Endothelial cell (in vitro differentiated cells): Measurements from ENCODE around the gene TBC1D22A. TPM values are rescaled to one million over a fixed set of nuclear protein-coding genes. Genes with fewer than 3 reads are reported as not detected.

Experiments used
- DNase-seq: peaks from one replicate; pipeline ENCODE4 v3.0.0; 2021; ENCODE audit warnings: low spot score
- H3K27ac Mint-ChIP-seq: one replicate; pipeline ENCODE4 v1.8.0; 2021; ENCODE audit warnings: mixed read lengths, inconsistent platforms; ENCODE audit not compliant: unreplicated experiment
- H3K27me3 Mint-ChIP-seq: one replicate; pipeline ENCODE4 v1.8.0; 2021; ENCODE audit warnings: mild to moderate bottlenecking, moderate library complexity, mixed read lengths, inconsistent platforms; ENCODE audit not compliant: unreplicated experiment
- H3K36me3 Mint-ChIP-seq: one replicate; pipeline ENCODE4 v1.8.0; 2021; ENCODE audit warnings: mild to moderate bottlenecking, low read depth, mixed read lengths, inconsistent platforms; ENCODE audit not compliant: unreplicated experiment
- H3K4me1 Mint-ChIP-seq: one replicate; pipeline ENCODE4 v1.8.0; 2021; ENCODE audit warnings: mild to moderate bottlenecking, mixed read lengths, inconsistent platforms; ENCODE audit not compliant: unreplicated experiment
- H3K4me3 Mint-ChIP-seq: one replicate; pipeline ENCODE4 v1.8.0; 2021; ENCODE audit warnings: mild to moderate bottlenecking, mixed read lengths, inconsistent platforms; ENCODE audit not compliant: unreplicated experiment
- H3K9me3 Mint-ChIP-seq: one replicate; pipeline ENCODE4 v1.8.0; 2021; ENCODE audit warnings: mixed read lengths, inconsistent platforms; ENCODE audit not compliant: unreplicated experiment
- total RNA-seq: library from RNA; stranded (reverse); fragmentation: NEBNext Ultra II Directional; extraction: Animal tissue kit (Norgen Biotek cat#: 25700); gene quantifications from one replicate; pipeline ENCODE4 v1.2.1, GENCODE V29; 2021; ENCODE audit not compliant: unreplicated experiment
- TF ChIP-seq, protein P1 (sequence below): fragments of 200-600 bp; sonication (generic); IDR thresholded peaks from one replicate; pipeline ENCODE4 v1.5.0; 2021; ENCODE audit warnings: antibody characterized with exemption; ENCODE audit not compliant: unreplicated experiment

The TBC1D22A gene
- total RNA-seq, 1 donor from 2014 or later: 25.3 TPM

DNA sequence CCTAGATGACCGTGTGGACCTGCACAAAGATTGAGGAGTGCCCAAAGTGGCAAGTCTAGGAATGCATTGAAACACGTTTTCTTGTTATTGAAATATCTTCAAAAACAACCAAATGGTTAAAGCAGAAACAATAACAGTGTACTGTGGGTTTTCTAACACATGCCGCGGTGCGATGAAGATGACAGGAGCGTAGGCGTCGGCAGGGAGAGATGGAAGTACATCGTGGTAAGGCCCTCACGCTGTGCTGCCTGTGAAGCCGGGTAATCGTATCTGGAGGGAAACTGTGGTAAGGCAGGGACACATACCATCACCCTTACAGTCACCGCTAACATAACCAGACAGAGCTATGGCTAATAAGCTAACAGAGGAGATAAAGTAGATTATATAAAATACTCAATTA, 261.4 kb downstream of the TBC1D22A start:
- no peaks in the 10 kb centered on the region for H3K4me1 Mint-ChIP-seq
- H3K27me3 Mint-ChIP-seq: peaks cover 7% of the 10 kb centered on the region

DNA sequence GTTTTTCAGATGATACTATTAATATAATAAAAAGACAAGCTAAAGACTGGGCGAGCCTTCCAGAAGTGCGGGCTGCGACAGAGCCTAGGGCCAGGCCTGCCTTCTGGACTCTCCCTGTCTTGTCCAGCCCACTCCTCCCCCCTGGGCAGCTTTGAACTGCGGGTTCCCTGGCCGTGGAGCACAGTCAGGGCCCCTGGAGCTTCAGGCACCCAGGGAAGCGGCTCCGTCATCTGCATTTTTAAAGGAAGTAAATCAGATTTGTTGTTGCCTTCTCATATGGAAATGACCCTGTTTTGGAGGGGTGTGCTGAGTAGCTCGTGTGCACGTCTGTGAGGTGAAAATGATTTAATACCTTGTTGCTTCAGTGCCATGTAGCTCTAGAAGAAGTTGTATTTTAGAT, 265.3 kb downstream of the TBC1D22A start:
- no peak for DNase-seq
- Mint-ChIP-seq H3K27me3 (peaks cover 2% of the 10 kb centered on the region), H3K9me3 (no peaks in the 10 kb centered on the region), H3K4me3 (no peak overlapping the region), H3K27ac (no peak overlapping the region), H3K36me3 (peaks cover 11% of the 10 kb centered on the region), H3K4me1 (no peaks in the 10 kb centered on the region)
- TF ChIP-seq, protein P1, sequence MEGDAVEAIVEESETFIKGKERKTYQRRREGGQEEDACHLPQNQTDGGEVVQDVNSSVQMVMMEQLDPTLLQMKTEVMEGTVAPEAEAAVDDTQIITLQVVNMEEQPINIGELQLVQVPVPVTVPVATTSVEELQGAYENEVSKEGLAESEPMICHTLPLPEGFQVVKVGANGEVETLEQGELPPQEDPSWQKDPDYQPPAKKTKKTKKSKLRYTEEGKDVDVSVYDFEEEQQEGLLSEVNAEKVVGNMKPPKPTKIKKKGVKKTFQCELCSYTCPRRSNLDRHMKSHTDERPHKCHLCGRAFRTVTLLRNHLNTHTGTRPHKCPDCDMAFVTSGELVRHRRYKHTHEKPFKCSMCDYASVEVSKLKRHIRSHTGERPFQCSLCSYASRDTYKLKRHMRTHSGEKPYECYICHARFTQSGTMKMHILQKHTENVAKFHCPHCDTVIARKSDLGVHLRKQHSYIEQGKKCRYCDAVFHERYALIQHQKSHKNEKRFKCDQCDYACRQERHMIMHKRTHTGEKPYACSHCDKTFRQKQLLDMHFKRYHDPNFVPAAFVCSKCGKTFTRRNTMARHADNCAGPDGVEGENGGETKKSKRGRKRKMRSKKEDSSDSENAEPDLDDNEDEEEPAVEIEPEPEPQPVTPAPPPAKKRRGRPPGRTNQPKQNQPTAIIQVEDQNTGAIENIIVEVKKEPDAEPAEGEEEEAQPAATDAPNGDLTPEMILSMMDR: no peak

More for the DNA sequence above, 261.4 kb downstream of the TBC1D22A start:
- no peak for DNase-seq
- TF ChIP-seq, protein P1: no peak
- Mint-ChIP-seq H3K9me3 (no peaks in the 10 kb centered on the region), H3K27ac (no peak overlapping the region), H3K4me3 (no peak overlapping the region), H3K36me3 (peaks cover 26% of the 10 kb centered on the region)

DNA sequence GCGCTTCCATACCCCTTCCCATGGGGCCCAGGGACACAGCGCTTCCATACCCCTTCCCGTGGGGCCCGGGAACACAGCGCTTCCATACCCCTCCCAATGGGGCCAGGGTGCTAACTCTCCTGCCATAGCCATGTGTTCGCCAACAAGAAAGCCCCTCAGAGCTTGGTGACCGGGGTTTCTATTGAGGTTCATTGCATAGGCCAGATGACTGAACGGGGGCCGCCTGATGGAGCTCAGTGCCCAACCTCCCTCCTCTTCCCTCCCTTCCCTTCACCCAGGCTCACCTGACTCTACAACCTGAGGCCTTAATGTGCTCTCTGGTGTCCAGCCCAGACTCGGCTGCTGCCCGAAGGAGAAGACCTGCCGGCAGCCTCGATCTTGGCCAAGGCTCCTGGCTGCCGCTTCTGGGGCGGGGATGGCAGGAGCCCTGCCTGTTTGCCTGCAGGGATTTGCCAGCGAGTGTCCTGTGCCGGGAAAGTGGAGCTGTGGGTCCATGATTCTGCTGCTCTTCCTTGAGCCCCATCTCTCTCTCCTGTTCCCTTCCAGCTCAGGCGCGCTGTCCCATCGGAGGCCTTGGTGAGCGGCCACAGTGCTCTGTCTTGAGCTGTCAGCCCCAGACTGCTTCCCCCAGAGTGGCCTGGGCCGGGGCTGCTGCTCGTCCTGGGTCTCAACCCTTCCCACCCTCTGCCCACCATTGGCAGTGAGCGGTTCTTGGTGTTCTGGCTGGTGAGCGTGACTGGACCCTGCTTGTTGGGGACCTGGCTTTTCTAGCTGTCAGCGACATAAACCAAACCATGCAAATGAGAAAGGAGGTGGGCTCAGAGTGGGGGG, 267.0 kb downstream of the TBC1D22A start:
- no peak overlapping the region for H3K27ac Mint-ChIP-seq
- TF ChIP-seq, protein P1: no peak
- peaks cover 7% of the 10 kb centered on the region for H3K36me3 Mint-ChIP-seq
- H3K4me1 Mint-ChIP-seq: no peaks in the 10 kb centered on the region
- peaks cover 6% of the 10 kb centered on the region for H3K27me3 Mint-ChIP-seq
- no peak for DNase-seq
- H3K4me3 Mint-ChIP-seq: no peak overlapping the region
- H3K9me3 Mint-ChIP-seq: no peaks in the 10 kb centered on the region

DNA sequence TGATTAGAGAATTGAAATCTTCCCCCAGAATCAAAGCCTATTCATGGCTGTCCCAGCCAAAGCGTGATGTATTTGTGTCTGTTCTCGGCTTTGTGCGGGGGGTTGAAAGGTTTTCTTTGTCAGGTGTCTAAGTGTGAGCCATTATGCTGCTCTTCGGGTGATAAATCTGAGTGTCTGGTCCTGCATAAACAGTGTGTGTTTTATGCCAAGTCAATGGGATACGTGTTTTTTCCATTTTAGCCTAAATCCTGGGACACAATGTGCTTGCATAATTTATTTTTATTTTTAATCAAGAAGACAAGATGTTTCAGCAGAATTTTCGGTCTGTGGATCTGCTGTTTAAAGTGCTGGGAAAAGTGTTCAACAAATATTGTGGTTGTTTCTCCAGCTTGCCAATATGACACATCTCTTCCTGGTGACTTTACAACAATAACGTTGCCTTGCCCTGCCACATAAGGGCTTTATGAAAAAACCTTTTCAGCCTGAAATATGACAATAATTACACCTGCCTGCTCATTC, 267.8 kb downstream of the TBC1D22A start:
- no peak for DNase-seq
- Mint-ChIP-seq H3K36me3 (peaks cover 7% of the 10 kb centered on the region), H3K4me1 (no peaks in the 10 kb centered on the region), H3K27me3 (peaks cover 7% of the 10 kb centered on the region), H3K9me3 (no peaks in the 10 kb centered on the region), H3K4me3 (no peak overlapping the region), H3K27ac (no peak overlapping the region)
- TF ChIP-seq, protein P1: no peak

DNA sequence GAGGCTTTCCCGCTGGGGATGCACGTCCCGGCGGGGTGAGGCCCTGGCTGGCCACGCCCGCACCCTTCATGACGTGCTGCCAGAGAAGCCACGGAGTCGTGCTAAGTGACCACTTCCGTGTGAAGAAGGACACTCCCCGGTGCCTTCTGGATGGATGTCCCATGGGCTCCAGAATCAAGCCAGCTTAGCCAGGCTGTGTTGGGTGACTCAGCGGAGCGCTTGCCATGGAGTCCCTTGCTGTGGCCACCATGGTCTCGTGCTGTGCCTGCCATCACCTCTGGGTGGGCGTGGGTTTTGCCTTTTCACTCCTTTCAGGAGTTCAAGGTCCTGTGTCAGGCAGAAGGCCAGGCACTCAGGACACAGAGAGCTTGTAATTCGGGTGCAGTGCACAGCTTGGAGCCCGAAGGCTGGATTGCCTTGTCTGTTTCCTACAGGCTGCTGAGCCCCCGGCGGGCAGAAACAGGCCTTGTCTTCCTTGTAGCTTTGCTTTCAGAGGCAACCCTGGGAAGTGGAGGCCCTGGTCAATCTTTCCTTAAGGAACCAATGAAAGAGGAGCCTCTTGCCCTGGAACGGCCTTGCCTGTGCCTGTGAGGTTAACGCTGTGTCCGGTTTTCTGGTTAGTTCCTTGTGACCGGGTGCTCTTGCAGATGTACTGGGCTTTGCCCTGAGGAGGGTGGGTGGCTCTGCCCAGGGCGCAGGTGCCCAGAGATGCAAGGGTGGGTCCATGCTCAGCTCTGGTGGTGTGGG, 268.6 kb downstream of the TBC1D22A start:
- peaks cover 7% of the 10 kb centered on the region for H3K36me3 Mint-ChIP-seq

More for the DNA sequence above, 268.6 kb downstream of the TBC1D22A start:
- TF ChIP-seq, protein P1: no peak
- Mint-ChIP-seq H3K9me3 (no peaks in the 10 kb centered on the region), H3K4me3 (no peak overlapping the region), H3K27me3 (peaks cover 7% of the 10 kb centered on the region), H3K4me1 (no peaks in the 10 kb centered on the region), H3K27ac (no peak overlapping the region)
- DNase-seq: no peak
